Small intestine (tissue), 7 donors: ENCODE results near the gene PUS7. TPM values are rescaled to one million over a fixed set of nuclear protein-coding genes. Genes with fewer than 3 reads are reported as not detected.
"Not testable (repeated sequence)": the region's sequence is repeated elsewhere in the genome, so short reads cannot be mapped to it uniquely, and the experiment has no call there.

Source experiments
- DNase-seq, 2 donors: peaks; one replicate each; pipeline versions ENCODE4 v3.0.0 to v3.0.0-alpha.2; 2013
- FAIRE-seq: peaks from 2 replicates; lab custom pipeline; 2012; peaks lifted over from hg19 to GRCh38; lab: Jason Lieb, UNC
- H3K27ac ChIP-seq, 3 donors: one replicate each; pipeline ENCODE4 v1.5.1; 2013; ENCODE audit warnings: low read length in 2 of 3, mild to moderate bottlenecking in 2 of 3, control low read depth in 1 of 3, inconsistent platforms in 1 of 3, low read depth in 1 of 3, moderate library complexity in 1 of 3
- H3K27me3 ChIP-seq, 3 donors: one replicate each; pipeline ENCODE4 v1.6.1; 2013; ENCODE audit warnings: low read length in 3 of 3, inconsistent platforms in 1 of 3; ENCODE audit not compliant: control insufficient read depth in 3 of 3, insufficient read depth in 3 of 3
- H3K36me3 ChIP-seq, 3 donors: one replicate each; pipeline ENCODE4 v1.6.1; 2013; ENCODE audit warnings: low read length in 3 of 3, inconsistent platforms in 1 of 3, low read depth in 1 of 3, mild to moderate bottlenecking in 1 of 3, moderate library complexity in 1 of 3; ENCODE audit not compliant: control insufficient read depth in 3 of 3, insufficient read depth in 2 of 3
- H3K4me1 ChIP-seq, 3 donors: one replicate each; pipeline ENCODE4 v1.6.1; 2013; ENCODE audit warnings: low read length in 2 of 3, inconsistent platforms in 1 of 3, low read depth in 1 of 3, mild to moderate bottlenecking in 1 of 3, moderate library complexity in 1 of 3; ENCODE audit not compliant: control insufficient read depth in 3 of 3, insufficient read depth in 2 of 3
- H3K4me3 ChIP-seq, 3 donors: one replicate each; pipeline ENCODE4 v1.5.1; 2013; ENCODE audit warnings: low read length in 3 of 3, control low read depth in 1 of 3, inconsistent platforms in 1 of 3, low read depth in 1 of 3, mild to moderate bottlenecking in 1 of 3, moderate library complexity in 1 of 3
- H3K9me3 ChIP-seq, 2 donors: one replicate each; pipeline ENCODE4 v1.6.1; 2013; ENCODE audit warnings: low read depth in 1 of 2, low read length in 1 of 2; ENCODE audit not compliant: control insufficient read depth in 2 of 2, insufficient read depth in 1 of 2
- WGBS, 3 donors: extraction: QIAGEN DNeasy Blood & Tissue Kit; methylation state at CpG; one replicate each; pipeline ENCODE4 v1.1.7; 2013; 5-methylcytosine and 5-hydroxymethylcytosine counted together
- polyA plus RNA-seq, 4 donors: library from polyadenylated mRNA; stranded (reverse) in 3 of 4; unstranded in 1 of 4; fragments of 200-250 nt in 3 of 4; fragments of 120-200 nt in 1 of 4; gene quantifications; one replicate each; pipeline versions ENCODE4 v1.2.1 to v1.2.3, GENCODE V29; 2013
- donor health status: healthy with polysubstance abuse.
- donor health status: control.
- donor health status: control.
- donor health status: Bipolar disorder and iron deficiency.
- donor health status: healthy.

PUS7 gene
- polyA plus RNA-seq, 4 donors, result 1.3 to 12.4 (median 4.4) TPM

- 92 to 96% (median 92%) methylated on average over 6 of the region's 6 CpGs for WGBS, 3 donors
These were observed 2.7 kb downstream of the PUS7 start for GRCh38 chr7:105519353-105519752.

GRCh38 chr7:105515610-105516009 lies 6.5 kb downstream of the PUS7 start:
- not testable (repeated sequence) for H3K27ac ChIP-seq, H3K4me1 ChIP-seq, DNase-seq, FAIRE-seq, H3K36me3 ChIP-seq, H3K4me3 ChIP-seq, H3K9me3 ChIP-seq, H3K27me3 ChIP-seq
- WGBS, 3 donors, result 93 to 98% (median 96%) methylated on average over 7 of the region's 7 CpGs

More at GRCh38 chr7:105519353-105519752, 2.7 kb downstream of the PUS7 start:
- H3K27ac ChIP-seq, result no peak overlapping the region
- H3K36me3 ChIP-seq, result peaks cover 0 to 8% (median 0%) of the 10 kb centered on the region in 3 donors
- H3K4me3 ChIP-seq, result no peak overlapping the region
- DNase-seq, result no peak
- H3K4me1 ChIP-seq, result peaks cover 0 to 10% (median 0%) of the 10 kb centered on the region in 3 donors
- no peaks in the 10 kb centered on the region for H3K9me3 ChIP-seq
- no peak for FAIRE-seq
- no peaks in the 10 kb centered on the region for H3K27me3 ChIP-seq

- FAIRE-seq, result no peak
- Histone ChIP-seq H3K36me3 (peaks cover 0 to 8% (median 0%) of the 10 kb centered on the region in 3 donors), H3K27me3 (no peaks in the 10 kb centered on the region), H3K4me1 (peaks cover 0 to 2% (median 2%) of the 10 kb centered on the region in 3 donors), H3K4me3 (no peak overlapping the region), H3K9me3 (no peaks in the 10 kb centered on the region), H3K27ac (no peak overlapping the region)
- DNase-seq, result no peak
- WGBS, 3 donors, result 81 to 93% (median 88%) methylated on average over 4 of the region's 4 CpGs
These were observed 9.0 kb downstream of the PUS7 start for GRCh38 chr7:105512926-105513526.

- DNase-seq (no peak), FAIRE-seq (no peak)
- Histone ChIP-seq H3K27ac (no peak overlapping the region), H3K36me3 (peaks cover 0 to 6% (median 0%) of the 10 kb centered on the region in 3 donors), H3K4me3 (no peak overlapping the region), H3K9me3 (no peaks in the 10 kb centered on the region), H3K27me3 (no peaks in the 10 kb centered on the region), H3K4me1 (peaks cover 0 to 2% (median 2%) of the 10 kb centered on the region in 3 donors)
- 74 to 81% (median 76%) methylated on average over 4 of the region's 4 CpGs for WGBS, 3 donors
These were observed 9.7 kb downstream of the PUS7 start for GRCh38 chr7:105512415-105512814.

GRCh38 chr7:105502173-105502572 lies 19.9 kb downstream of the PUS7 start:
- DNase-seq (no peak), FAIRE-seq (no peak)
- H3K27ac ChIP-seq, result no peak overlapping the region
- peaks cover 0 to 13% (median 9%) of the 10 kb centered on the region in 3 donors for H3K36me3 ChIP-seq
- no peak overlapping the region for H3K4me3 ChIP-seq
- WGBS, 3 donors, result 92 to 97% (median 94%) methylated on average over 9 of the region's 9 CpGs
- H3K9me3 ChIP-seq, result no peaks in the 10 kb centered on the region
- H3K27me3 ChIP-seq, result no peaks in the 10 kb centered on the region
- H3K4me1 ChIP-seq, result no peaks in the 10 kb centered on the region

- Histone ChIP-seq H3K27me3 (no peaks in the 10 kb centered on the region), H3K4me3 (no peak overlapping the region), H3K36me3 (peaks cover 0 to 14% (median 5%) of the 10 kb centered on the region in 3 donors), H3K4me1 (no peaks in the 10 kb centered on the region), H3K9me3 (no peaks in the 10 kb centered on the region), H3K27ac (no peak overlapping the region)
- FAIRE-seq (no peak), DNase-seq (no peak)
- WGBS, 3 donors, result 91 to 98% (median 94%) methylated on average over 5 of the region's 5 CpGs
These were observed 25.1 kb downstream of the PUS7 start for GRCh38 chr7:105497016-105497415.

GRCh38 chr7:105496521-105496920 lies 25.6 kb downstream of the PUS7 start:
- peaks cover 0 to 13% (median 4%) of the 10 kb centered on the region in 3 donors for H3K36me3 ChIP-seq
- H3K9me3 ChIP-seq, result no peaks in the 10 kb centered on the region
- FAIRE-seq (no peak), DNase-seq (no peak)
- whole genome bisulfite sequencing, 3 donors, result 71 to 79% (median 76%) methylated on average over 2 of the region's 2 CpGs
- H3K27me3 ChIP-seq, result no peaks in the 10 kb centered on the region
- no peak overlapping the region for H3K4me3 ChIP-seq
- no peaks in the 10 kb centered on the region for H3K4me1 ChIP-seq
- H3K27ac ChIP-seq, result no peak overlapping the region

- FAIRE-seq (no peak), DNase-seq (no peak)
- 85 to 92% (median 87%) methylated on average over 5 of the region's 5 CpGs for WGBS, 3 donors
- H3K27me3 ChIP-seq, result no peaks in the 10 kb centered on the region
- no peaks in the 10 kb centered on the region for H3K4me1 ChIP-seq
- H3K27ac ChIP-seq, result no peak overlapping the region
- H3K36me3 ChIP-seq, result peaks cover 0 to 4% (median 0%) of the 10 kb centered on the region in 3 donors
- H3K9me3 ChIP-seq, result no peaks in the 10 kb centered on the region
- H3K4me3 ChIP-seq, result no peak overlapping the region
These were observed 28.2 kb downstream of the PUS7 start for GRCh38 chr7:105493923-105494315.
